Stimulated activated CD8-positive, alpha-beta memory T cell treated with anti-CD3 and anti-CD28 coated beads, Interleukin-12 subunit alpha, Interleukin-12 subunit beta, amount 100 ng/mL, for 4 hours (primary cell): ENCODE measurements around the gene NELL2.
"Not testable (repeated sequence)": the region's sequence is repeated elsewhere in the genome, so short reads cannot be mapped to it uniquely, and the experiment has no call there.

Experiments
- DNase-seq: peaks from one replicate; pipeline ENCODE4 v3.0.0-alpha.2; 2020; ENCODE audit warnings: low read depth

NELL2 gene

DNA sequence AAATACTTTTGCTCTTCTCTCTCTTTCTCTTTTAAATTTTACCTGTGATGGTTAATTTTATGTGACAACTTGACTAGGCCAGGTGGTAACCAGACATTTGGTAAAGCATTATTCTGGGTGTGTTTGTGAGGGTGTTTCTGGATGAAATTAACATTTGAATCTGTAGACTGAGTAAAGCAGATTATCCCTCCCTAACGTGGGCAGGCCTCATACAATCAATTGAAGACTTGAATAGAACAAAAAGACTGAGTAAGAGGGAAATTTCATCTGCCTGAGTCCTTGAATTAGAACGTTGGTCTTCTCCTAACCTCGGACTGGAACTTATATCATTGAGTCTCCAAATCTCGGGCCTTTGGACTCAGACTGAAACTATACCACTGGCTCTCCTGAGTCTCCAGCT is 182.1 kb downstream of the NELL2 start:
- no peak for DNase-seq

DNA sequence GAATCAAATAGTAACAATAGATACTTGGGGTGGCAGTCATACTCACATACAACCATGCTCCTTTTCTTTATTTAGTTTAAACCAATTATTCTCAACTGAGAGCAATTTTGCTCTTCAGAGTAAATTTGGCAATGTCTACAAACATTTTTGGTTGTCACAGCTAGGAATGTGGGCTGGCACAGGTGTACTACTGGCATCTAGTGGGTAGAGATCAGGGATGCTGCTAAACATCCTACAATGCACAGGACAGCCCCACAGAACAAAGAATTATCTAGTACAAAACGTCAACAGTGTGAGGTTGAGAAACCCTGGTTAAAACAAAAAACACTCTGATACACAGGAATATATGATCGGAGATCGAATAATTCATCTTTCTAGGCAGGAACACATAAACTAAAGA is 186.5 kb downstream of the NELL2 start:
- DNase-seq: no peak

DNA sequence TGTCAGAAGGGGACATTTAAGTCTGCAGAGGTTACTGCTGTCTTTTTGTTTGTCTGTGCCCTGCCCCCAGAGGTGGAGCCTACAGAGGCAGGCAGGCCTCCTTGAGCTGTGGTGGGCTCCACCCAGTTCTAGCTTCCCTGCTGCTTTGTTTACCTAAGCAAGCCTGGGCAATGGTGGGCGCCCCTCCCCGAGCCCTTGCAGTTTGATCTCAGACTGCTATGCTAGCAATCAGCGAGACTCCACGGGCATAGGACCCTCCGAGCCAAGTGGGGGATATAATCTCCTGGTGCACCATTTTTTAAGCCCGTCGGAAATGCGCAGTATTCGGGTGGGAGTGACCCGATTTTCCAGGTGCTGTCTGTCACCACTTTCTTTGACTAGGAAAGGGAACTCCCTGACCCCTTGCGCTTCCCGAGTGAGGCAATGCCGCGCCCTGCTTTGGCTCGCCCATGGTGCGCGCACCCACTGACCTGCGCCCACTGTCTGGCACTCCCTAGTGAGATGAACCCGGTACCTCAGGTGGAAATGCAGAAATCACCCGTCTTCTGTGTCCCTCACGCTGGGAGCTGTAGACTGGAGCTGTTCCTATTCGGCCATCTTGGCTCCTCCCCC is 189.2 kb downstream of the NELL2 start:
- DNase-seq: not testable (repeated sequence)

DNA sequence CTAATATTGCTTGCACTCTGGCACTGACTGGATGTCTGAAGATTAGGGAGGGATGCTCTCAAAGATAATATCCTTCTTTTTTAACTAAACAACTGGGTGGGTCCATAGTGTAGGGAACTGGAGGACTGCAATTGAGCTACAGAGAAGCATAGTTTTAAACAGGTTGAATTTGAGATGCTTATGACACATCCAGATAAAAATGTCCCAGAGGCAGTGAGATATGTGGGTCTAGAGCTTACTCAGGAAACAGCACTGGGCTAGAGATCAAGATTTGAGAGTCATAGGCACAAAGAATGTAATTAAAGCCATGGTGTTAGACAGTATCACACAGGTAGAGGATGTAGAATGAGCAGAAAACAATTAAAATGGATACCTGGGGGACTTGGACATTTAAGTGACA is 198.4 kb downstream of the NELL2 start:
- no peak for DNase-seq

DNA sequence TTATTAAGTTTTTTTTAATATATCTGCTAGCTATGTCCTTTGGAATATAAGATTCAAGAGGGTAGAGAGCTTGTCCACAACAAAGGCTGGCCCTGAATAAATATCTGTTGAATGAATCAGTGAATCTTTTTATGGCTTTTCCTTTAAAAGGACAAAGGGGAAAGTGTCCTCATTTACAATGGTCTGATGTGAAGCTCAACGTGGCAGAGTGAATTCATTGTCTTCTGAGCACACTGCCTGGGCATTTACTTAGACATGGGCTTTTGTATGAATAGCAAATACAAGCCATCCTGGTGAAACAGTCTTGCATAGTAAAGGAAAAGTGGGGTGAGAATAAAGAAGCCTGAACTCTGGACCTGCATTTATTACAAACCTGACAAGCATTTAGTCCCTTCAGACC is 201.2 kb downstream of the NELL2 start:
- DNase-seq: no peak

DNA sequence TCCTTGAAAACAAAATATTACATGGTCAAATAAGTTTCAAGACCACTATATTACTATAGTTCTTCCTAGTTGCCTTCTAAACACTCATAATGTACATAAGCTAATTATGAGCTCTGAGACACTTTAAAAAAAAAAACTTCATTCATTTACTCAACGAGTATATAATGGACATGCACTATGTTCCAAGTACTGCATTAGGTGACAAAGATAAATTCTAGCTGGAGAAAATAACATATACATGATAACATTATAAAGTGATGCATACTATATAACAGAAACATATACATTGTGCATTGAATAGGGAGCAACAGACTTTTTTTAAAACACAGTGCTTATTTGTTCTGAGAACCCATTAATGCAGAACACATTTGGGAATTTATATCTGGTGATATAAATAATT is 202.3 kb downstream of the NELL2 start:
- no peak for DNase-seq

DNA sequence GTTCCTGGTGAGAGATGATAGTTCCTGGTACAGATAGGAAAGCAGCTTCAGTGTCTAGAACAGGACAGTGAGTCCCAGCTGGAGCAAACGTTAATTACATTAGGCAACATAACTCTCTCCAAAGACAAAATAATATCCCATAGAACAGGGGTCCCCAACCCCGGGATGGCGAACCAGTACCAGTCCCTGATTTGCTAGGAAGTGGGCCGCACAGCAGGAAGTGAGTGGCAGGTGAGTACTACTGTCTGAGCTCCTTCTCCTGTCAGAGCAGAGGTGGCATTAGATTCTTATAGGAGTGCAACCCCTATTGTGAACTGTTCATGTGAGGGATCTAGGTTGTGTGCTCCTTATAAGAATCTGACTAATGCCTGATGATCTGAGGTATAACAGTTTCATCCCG is 204.1 kb downstream of the NELL2 start:
- DNase-seq: no peak

DNA sequence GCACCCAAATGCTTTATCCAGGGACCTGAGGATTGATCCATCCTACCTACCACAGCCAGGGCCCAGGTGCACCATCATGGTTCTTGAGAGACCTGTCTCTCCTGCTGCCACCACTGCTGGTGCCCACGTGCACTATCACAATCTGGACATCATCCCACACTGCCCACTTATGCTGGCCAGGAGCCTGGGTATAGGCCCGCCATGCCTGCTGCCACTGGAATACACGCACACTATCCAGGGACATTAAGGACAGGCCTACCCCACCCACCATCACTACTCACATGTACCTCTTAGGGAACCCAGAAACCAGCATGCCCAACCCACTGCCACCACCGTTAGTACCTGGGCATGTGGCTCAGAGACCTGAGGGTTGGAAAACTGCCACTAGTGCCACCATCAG is 207.7 kb downstream of the NELL2 start:
- no peak for DNase-seq

DNA sequence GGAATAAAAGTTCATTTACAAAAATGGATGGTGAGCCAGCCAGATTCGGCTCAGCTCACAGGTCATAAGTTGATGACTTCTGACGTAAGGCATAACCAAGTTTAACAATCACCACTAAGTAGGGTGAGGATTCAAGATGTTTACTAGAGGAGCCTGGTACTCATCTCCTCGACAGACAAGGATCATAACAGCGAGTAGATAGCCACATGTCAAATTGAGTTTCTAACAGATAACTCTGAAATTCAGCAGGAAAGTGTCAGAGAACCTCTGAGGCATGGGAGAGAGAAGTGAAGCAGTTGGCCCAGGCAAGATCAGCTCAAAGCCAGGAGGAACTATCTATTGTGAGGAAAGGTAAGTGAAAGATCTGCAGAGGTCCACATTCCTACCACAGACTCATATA is 208.7 kb downstream of the NELL2 start:
- no peak for DNase-seq

DNA sequence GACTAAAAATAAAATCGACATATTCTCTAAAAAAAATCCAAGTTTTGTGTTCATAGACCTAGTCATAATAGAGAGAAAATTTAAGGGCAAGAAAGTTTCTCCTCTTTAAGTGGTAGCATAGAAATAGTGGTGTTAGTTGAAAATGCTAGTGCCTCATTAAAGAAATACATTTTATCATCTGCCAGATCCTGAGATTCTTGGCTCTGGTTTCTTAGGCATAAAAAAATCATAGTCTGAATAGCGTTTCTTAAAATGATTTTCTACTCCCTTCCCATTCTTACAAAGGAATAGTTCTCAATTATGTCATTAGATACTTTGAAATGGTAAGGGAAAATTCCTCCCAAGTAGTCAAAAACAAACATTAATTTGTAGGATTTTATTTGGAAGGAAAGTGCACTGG is 212.8 kb downstream of the NELL2 start:
- DNase-seq: no peak

DNA sequence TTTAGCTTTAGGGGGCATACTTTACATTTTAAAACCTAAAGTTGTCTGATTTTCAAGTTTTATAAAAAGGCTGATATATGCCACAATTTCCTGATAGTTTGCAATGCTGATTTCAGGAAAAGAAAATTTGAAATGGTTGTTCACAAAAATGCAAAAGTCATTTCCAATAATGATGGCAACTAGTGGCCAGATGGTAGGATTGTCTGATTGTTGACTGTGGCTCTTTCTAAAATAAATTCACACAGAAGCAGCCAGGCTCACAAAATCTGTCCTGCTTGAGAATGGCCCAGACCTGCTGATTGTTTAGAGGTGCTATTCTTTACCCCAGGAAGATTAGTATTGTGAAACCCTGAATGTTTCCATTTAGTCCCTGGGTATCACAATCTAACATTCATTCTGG is 220.3 kb downstream of the NELL2 start:
- DNase-seq: no peak

DNA sequence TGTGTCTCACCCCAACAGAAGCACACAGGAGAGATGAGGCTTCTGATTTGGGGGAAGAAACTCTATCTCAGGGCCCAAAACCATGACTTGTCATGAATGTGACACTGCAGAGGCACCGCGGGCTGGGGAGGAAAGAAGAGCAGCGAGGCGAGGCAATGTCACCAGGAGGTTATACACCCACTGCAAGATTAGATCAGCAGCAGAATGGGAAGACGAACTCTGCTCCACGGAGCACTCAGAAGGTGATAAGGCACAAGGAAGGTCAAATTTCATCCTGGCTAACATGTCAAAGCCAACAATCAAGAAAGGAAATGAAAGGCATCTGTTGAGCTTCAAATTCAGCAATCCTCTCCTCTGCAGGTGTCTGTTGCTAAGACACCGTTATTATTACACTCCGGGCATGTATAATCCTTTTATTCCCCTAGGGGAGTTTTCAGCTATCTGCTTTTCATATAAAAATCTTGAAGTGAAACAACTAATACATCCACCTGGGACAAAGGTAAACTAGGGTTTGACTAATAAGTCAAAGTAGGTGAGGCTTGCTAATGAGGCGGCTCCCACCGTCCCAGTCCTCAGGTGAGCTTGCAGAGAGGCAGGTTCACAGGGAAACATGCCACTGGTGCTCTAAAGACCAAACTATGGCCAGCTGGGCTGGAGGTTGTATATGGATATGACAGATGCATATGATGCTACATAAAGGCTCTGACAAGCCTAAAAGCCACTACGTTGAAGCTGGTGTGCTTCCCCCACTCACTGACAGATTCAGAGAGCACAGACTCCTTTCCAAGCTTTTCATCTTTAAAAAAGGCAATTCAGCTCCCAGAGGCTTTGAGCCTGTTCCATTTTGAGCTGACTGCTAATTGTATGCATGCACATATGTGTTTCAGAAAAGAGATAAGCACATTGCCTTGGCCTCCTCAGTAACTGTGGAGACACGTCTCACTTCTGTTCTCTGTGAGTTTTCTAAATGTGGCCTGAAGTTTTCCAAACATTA is 221.2 kb downstream of the NELL2 start:
- no peak for DNase-seq

DNA sequence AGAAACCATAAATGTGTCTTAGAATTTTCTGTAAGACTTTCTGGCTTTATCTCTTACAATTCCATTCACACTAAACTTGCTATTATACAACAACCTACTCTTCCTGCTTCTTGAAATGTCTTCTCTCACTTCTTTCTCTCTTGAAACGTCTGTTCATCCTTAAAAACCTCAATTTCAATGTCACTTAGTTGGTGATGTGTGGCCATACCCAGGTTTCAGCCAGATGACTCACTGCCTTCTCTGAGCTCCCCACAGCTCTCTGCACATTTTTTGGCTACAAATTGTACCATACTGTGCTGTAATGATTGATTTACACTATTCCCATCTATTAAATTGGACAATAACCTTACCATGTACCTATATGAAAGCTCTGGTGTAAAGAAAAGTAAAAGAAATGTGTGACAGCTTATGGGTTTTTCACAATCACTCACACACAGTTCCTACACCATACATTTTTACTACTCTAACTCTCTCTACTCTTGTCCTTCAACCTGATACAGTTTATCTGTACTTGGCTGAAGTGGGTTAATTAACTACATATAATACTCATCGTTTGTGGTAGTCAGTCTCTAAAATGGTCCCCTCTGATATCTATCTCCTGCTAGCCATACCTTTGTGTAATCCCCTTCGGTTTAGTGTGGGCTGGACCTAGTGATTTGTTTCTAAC is 222.1 kb downstream of the NELL2 start:
- DNase-seq: no peak

DNA sequence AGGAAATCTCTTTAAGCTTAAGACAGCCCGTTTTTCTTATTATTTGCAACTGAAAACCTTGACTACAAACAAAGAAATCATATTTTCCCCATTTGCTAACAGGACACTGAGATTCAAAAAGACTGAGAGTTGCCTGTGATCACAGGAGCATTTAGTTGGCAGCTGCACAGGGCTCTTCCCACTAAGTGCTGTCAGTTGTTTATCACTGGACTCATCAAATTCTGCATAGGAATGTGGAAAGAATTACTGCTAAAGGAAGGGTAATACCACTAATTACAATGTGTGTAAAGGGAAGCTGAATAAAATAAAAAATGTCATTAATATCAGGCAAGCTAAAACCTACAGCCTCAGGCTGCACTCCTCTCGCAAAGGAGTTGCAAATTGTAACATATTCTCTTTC is 226.4 kb downstream of the NELL2 start:
- no peak for DNase-seq

DNA sequence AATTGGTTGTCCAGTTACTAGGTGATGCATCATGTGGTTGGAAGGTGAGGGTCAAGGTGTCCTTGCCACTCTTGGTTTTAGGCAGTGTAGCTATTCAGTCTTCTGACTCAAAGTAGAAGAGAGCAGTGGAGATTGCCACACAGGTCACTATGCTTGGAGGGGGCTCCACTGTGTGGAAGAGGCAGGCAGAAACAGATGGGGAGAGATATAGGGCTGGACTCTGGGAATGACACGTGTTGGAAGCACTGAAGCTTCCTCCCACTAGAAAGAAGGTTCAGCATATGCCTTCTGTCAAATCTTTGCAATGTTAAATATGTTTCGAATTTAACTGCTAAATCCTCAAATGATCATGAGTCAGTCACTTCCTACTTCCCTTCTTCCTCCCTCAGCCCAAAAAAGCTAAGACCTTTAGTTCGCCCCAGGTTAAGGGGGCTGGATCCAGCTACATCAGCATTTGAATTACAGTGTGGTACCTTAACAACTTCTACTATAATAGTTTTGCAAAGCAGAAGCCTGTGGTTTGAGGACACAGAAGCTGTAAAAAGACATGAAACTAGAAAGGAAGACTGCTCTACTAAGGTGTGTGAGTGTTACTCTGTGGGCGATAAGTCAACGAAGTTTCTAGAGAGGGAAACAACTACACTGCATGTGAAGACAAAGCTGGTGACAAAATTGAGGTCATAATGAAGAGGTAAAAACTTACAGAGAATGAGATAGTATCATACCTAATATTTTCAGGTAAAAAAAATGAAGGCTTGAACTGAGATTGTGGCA is 228.0 kb downstream of the NELL2 start:
- DNase-seq: no peak

DNA sequence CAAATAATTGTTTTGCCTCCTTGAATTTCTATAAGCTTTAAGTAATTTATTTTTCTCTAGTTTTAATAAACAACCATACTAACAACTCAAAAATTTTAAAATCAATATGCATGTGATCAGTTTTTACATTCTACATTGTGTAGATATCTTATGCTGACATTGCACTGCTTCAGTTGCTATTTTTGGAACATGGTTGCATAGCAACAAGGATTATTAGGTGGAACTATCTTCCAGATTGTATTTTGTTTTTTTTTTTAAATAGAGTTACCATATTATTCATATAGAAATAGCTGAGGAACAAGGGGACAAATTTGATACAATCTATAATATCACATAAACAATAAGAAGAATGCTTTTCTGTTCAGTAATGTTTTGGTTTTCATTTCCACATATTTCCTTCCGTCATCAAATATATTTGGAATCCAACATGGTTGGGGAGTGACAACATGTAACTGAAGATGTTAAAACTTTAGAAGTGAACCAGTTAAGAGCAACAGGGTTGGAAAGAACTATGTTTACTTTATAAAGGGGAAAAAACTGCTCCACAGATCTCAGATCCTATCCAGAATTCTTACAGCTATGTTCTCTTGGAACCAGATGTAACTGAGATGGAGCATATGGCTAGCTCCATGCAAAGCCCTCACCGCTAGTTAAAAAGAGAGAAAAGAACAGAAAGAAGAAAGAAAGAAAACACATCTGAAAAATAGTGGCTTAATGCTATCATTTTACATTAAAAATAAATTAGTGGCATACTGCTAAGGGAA is 235.5 kb downstream of the NELL2 start:
- DNase-seq: no peak

DNA sequence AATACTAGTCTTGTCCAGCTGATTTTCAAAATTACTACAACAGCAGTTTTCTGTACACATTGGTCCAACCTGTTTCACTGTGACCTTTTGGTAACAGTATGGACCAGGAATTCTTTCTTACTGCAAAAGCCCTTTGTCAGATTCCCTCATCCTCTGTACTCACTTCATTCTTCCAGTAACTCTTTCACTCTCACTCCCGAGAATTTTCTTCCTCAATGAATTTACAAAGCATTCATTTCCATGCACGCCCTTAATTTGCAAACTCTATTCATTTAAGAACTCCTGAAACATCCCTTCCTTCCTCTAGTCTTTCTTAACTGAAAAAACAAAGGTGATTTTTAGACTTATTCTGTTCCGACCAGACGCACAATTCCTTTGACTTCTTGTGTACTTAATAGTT is 238.2 kb downstream of the NELL2 start:
- no peak for DNase-seq

DNA sequence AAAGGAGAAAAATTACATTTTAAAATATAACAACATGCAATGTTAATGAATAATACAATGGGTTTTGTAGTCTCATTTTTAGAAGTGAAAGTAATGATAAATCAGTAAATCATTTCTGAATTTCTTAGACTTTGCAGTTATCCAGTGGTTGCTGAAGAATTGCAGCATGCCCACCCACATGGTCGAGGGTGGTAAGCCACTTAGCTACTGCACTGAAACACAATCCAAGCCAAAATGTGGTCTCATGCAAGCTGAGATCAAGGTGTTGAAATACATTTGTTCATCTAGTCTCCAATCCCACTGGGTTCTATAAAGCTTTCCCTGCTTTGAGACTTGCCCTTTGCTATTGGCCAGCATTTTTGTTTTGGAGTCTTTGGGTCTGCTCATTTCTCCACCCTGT is 247.9 kb downstream of the NELL2 start:
- DNase-seq: no peak

DNA sequence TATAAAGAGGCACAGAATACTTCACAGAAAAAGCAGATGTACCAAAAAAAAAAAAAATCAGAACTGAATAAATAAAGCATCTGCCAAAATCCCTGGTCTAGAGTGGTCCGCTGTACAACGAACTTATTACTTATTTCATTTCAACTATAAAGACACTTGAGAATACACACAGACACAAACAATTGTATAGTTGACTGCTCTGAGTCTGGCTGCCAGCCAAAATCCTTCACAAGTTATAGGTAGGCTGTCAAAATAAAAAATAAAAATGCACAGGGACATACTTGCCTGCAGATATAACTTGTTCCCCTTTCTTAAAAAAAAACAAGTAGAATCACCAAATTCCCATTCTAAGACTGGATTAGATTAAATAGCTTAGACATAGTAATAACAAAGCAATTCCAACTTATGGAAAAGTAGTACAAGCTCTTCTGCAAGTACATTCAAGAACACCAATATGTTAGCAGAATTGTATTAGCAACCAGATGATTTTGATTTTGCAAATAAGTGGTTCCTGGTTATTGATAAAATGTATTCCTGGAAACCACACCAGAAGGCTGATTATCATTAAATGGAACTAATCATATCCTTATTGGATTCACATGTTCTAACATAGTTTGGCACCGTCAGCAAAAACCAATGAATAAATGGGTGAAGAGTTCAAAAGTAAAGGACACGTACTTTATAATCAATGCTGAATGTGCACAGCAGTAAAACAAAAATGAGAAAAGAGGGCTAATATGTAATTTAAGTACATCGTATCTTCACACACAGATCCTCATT is 248.5 kb downstream of the NELL2 start:
- no peak for DNase-seq

DNA sequence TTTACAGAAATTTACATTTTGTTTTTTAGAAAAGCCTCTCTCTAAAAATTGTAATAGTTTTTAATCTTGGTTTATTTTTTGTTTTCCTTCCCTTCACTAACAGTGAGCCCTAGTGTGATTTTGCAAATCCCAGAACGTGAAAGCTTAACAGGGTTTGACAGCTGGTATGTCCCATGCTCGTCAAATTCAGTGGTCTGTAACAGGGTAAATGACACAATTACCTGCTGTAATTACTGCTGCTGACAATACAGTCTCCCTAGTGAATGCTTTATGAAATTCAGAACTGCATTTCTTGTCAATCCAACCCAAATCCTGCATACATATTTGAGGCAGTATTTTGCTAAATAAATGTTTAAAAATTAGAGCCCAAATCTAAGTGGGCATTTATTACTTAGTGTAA is 249.2 kb downstream of the NELL2 start:
- DNase-seq: no peak

DNA sequence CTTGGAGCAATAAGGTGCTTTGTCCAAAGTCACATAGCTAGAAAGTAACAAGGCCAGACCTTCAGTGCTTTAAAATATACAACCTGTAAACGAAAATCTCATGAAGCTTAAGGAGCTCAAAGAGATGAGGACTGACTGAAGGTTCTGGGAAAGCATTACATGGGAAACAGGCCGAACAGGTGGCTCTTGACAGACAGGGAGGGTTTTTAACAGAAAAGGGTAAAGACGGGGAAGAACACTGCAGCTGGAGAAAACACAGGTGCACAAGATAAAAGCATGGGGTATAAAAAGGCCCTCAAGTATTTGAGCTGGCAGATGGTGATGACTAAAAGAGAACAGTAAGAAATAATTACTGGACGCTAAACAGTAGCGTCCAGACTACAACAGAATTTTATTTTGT is 257.2 kb downstream of the NELL2 start:
- no peak for DNase-seq
